GM12801 (cell line): ENCODE data around the gene LIN7A.

Source experiments
- TF ChIP-seq, protein P1 (sequence below): IDR thresholded peaks from one replicate; pipeline ENCODE4 v1.5.1; 2011; ENCODE audit warnings: control low read depth; ENCODE audit not compliant: insufficient read length; ENCODE audit errors: extremely low read depth

The LIN7A gene

DNA sequence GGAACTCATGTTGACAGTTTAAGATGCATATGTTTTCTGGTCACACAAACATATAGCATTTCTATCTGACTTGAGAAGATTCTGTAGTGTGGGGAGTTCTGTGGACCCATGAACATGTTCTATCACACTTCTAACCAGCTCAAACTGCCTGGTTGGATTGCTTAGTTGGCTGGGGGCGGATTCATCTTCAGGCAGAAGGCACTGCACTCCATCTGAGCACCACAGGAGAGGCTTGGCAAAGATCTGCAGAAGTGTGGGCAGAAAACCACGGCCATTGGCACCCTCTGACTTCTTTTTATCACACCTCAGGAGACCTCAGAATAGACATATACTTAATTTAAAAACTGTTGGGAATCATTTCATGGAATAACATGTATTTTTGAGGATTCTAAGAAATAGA, 68.5 kb downstream of the LIN7A start:
- TF ChIP-seq, protein P1, sequence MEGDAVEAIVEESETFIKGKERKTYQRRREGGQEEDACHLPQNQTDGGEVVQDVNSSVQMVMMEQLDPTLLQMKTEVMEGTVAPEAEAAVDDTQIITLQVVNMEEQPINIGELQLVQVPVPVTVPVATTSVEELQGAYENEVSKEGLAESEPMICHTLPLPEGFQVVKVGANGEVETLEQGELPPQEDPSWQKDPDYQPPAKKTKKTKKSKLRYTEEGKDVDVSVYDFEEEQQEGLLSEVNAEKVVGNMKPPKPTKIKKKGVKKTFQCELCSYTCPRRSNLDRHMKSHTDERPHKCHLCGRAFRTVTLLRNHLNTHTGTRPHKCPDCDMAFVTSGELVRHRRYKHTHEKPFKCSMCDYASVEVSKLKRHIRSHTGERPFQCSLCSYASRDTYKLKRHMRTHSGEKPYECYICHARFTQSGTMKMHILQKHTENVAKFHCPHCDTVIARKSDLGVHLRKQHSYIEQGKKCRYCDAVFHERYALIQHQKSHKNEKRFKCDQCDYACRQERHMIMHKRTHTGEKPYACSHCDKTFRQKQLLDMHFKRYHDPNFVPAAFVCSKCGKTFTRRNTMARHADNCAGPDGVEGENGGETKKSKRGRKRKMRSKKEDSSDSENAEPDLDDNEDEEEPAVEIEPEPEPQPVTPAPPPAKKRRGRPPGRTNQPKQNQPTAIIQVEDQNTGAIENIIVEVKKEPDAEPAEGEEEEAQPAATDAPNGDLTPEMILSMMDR: no peak

DNA sequence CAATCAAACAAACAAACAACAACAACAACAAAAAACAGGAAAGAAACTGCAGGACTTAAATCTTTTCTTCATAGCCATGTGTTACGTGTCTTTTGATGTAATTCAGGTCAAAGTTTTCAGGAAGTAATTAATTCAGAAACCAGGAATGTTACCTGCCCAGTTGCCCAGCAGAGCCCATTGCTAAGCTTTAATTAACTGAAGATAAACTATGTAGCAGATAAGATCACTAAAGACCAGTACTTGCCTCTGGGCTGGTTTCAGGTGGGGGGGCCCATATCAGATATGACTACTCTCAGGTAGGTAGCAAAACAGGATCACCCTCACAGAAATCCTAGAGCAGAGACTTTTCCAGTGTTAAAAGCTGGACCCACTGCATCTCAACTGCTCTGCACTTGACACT, 69.2 kb downstream of the LIN7A start:
- TF ChIP-seq, protein P1: no peak

DNA sequence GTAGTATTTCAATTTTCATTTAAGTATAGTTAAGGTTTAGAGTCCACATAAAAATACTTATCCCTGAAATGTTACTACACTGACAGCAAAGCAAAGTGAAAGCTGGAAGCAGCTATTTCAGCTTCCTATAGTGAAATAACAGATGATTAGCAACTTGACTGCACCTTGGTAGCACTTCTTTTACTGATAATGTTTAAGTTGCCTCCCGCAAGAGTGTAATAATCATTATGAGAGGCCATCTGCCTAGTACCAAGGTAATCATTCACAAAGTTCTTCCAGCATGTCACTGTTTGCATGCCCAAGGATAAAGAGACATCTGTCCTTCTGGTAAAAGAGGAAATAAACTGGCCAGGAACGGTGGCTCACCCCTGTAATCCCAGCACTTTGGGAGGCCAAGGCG, 69.8 kb downstream of the LIN7A start:
- TF ChIP-seq, protein P1: no peak

DNA sequence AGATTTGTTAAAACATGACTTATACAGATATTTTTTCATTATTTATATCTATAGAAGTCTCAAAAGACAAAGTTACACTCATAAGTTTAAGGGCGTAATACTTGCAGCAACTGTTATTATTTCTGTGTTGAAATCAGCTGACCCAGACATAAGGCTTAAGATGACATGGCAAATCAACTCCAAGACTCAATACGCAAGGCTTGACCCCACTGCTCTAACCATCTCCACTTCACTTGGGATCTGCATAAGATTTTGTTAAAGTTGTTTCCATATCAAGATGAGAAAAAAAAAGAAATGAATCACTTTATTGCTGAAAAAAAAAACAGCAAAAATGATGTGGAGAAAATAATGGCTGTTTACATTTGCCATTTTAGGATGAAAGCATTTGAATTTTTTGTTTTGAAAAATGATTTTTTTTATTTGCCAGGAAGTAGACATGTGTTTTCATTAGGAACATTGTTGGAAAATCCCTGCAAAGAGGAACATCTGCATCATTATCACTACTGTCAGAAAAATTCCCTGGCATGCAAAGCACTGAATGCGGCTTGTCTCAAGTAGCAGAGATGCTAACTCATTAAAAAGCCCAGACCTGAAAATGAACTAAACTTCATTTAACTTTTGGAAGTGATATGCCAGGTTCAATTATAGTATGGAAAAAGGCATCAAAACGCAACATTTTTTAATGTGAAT, 73.5 kb downstream of the LIN7A start:
- TF ChIP-seq, protein P1: no peak

DNA sequence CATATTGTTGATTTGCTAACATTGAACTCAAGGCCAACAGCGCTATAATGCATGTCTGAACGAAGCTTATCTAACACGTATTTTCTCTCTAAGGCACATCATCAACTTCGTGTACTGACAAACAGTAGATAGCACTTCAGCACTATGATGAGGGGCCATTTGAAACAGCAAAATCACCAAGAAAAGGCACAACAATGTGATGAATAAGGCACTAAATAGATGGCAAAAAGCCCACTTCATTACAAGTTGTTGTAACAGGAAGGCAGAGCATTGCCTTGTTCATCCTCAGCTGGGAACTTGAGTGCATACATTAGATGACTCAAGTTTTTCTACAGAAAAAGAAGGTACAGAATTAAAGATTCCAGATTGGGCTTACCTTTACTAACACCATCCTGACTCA, 75.2 kb downstream of the LIN7A start:
- TF ChIP-seq, protein P1: no peak

DNA sequence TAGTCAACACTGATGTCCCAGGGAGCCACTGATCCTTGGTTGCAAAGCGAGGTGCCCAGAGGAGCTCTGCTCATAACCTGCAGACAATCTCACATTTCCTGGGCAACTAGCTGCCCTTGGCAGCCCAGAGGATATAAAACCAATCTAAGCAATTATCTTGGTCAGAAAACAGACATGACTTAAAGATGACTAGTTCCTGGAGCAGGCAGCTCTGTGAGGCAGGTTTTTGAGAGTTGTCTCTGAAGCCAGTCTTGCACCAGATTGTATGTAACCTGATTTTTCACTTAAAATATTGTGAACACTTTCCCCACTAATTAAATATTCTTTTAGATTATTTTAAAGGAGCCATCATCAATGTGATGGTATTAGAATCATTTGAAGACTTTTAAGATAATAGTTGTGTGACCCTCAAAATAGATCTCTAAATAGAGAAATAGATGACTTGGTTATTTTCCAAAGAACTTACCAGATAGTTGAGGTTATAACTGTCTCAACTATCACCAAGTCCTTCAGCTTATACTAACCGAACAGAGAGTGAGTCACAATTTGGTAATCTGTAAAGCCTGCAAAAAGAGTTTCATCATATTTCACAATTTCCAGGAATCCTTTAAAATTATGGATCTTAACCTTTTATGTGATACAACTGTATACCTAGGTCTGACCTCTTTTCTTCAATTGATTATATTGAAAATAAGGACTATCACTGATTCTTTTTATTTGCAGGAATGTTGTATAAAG, 75.9 kb downstream of the LIN7A start:
- TF ChIP-seq, protein P1: no peak

DNA sequence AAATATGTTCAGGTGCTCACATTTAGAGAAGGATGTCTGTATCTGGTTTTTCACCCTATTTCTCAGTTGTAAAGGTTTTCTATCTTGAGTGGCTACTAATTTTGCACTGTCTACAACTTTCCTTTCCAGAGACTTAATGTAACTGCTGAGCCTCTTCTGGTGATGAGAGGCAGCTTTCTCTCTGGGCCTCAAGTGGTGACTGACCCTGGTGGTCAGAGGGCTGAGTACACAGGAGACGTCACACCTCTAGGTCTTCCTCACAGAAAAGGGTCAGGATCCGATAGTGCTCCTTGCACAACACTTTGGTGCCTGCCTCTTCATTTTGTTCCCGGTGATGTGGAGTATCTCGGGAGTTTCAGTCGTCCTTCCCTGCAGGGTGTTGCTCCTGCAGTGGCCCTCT, 76.8 kb downstream of the LIN7A start:
- TF ChIP-seq, protein P1: no peak
